HG03469 (cell line): Measurements from ENCODE around the gene NUP210.
A peak's percentile ranks its signal among the peaks of the same experiment; 100 is the strongest.
"Not testable (repeated sequence)": the region's sequence is repeated elsewhere in the genome, so short reads cannot be mapped to it uniquely, and the experiment has no call there.

ENCODE experiments used
- ATAC-seq: cut with Tn5 transposase; IDR thresholded peaks from one replicate; pipeline ENCODE4 v1.9.1; 2021; ENCODE audit warnings: mild to moderate bottlenecking, moderate library complexity, moderate number of reproducible peaks; ENCODE audit not compliant: unreplicated experiment

The NUP210 gene

DNA sequence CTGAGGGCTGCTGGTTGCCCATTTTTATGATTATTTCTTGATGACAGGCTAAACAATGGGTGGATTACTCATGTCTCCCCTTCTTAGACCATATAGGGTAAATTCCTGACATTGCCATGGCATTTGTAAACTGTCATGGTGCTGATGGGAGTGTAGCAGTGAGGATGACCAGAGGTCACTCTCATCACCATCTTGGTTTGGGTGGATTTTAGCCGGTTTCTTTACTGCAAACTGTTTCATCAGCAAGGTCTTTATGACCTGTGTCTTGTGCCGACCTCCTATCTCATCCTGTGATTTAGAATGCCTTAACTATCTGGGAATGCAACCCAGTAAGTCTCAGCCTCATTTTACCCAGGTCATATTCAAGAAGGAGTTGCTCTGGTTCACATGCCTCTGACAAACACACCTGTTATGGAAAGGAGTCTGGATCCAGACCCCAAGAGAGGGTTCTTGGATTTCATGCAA is 10.3 kb upstream of the NUP210 start:
- ATAC-seq: not testable (repeated sequence)

DNA sequence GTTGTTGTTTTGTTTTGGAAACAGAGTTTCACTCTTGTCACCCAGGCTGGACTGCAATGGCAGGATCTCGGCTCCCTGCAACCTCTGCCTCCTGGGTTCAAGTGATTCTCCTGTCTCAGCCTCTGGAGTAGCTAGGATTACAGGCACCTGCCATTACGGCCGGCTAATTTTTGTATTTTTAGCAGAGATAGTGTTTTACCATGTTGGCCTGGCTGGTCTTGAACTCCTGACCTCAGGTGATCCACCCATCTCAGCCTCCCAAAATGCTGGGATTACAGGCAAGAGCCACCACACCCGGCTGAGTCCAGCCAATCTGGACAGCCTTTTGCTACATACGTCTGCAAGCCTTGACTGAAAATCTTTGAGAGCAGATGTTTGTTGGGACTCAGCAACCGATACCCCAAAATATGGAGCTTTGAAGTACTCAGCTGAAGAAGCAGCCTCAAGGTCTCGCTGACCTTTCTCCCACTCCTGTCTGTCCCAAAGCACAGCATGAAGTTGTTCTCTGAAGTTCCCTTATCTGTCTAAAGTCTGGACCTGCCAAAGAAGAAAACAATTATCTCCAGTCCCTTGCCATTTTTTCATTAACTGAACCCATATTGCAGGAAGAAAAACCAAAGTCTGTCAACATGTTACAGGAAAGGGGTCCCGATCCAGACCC is 9.6 kb upstream of the NUP210 start:
- no peak for ATAC-seq

DNA sequence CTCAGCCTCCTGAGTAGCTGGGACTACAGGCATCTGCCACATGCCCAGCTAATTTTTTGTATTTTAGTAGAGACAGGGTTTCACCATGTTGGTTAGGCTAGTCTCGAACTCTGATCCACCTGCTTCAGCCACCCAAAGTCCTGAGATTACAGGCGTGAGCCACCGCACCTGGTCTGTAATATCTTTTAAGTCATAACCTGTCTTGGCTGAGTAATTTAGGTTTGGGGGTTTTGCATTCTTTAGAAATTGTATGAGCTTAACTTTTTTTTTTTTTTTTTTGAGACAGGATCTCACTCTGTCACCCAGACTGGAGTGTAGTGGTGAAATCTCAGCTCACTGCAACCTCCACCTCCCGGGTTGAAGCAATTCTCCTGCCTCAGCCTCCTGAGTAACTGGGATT is 8.6 kb upstream of the NUP210 start:
- ATAC-seq: not testable (repeated sequence)

DNA sequence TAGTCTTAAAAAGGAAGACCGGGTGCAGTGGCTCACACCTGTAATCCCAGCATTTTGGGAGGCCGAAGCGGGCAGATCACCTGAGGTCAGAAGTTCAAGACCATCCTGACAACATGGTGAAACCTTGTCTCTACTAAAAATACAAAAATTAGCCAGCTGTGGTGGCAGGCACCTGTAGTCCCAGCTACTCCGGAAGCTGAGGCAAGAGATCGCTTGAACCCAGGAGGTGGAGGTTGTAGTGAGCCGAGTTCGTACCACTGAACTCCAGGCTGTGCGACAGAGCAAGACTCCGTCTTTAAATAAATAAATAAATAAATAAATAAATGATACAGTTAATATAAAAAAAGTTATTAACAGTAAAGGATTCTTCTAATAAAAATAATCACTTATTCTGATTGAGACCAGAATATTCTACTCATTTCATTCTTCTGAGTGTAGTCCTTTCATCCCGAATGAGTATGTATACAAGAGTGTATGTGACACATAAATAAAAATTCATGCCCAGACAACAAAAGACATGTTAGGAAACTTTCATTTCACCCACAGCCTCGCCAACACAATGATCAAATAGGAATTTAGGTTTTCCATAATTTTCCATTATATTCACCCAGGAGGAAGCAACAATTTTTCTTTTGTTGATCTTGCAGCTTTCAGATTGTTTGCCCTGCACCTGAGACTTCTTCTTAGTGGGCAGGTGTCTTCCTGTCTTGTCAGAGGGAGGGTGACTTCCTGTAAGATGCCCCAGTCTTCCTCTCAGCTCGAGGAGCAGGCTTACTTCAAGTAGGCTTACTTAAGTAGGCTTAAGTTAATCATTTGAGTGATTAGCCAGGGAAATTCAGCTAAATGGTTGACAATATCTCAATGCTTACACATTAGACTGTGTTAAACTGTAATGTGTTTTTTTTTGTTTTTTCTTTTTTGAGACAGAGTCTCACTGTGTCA is 7.8 kb upstream of the NUP210 start:
- ATAC-seq: no peak

DNA sequence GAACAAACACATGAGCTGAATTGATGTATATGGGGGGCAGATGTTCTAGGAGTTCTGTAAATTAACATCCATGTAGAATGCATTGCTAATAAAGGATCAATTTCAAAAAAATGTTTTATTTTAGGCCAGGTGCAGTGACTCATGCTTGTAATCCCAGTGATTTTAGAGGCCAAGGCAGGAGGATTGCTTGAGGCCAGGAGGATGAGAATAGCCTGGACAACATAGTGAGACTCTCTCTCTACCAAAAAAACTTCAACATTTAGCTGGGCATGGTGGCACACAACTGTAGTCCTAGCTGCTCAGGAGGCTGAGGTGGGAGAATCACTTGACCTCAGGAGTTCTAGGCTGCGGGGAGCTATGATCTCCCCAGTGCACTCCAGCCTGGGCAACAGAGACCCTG is 6.5 kb upstream of the NUP210 start:
- no peak for ATAC-seq

DNA sequence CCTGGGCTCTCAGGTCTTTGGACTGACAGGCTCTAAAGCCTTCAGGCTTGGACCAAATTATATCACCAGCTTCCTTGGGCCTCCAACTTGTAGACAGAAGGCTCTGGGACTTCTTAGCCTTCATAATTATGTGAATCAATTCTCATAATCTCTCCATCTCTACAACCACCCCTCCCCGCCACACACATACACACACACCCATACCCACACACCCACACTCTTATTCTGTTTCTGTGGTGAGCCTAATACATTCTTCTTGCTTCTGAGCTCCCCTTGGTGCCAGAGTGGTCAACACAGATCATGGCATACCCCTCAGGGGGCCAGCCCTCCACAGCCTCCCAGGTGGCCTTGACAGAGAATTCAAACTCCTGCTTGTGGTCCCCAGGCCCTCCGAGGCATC is 5.6 kb upstream of the NUP210 start:
- no peak for ATAC-seq

DNA sequence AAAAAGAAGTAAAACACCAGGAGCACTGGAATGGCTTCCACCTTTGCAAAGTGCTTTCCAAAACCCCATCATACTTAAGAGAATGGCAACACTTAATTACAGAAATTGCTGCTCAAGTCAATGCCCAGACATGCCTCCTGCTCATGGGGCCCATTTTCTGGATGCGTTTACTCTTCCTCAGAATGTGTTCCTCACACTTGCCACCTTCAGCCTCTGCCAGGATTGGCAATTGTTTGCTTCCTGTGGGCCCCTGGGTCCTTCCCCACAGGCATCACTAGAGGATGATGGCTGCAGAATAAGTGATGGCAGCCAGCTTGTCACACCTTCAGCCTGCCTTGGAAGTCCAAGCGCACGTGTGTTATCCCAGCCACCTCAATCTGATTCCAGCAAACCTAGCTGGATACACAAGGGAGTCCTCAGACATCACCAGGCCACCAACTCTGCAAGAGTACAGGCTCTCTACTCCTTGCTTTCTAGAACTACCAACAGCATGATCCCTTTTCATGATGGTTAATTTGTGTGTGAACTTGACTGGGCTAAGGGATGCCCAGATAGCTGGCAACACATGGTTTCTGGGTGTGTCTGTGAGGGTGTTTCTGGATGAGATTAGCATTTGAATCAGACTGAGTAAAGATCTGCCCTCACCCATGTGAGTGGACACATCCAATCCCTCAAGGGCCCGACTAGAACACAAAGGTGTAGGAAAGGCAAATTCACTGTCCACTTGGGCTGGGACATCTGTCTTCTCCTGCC is 4.9 kb upstream of the NUP210 start:
- no peak for ATAC-seq

DNA sequence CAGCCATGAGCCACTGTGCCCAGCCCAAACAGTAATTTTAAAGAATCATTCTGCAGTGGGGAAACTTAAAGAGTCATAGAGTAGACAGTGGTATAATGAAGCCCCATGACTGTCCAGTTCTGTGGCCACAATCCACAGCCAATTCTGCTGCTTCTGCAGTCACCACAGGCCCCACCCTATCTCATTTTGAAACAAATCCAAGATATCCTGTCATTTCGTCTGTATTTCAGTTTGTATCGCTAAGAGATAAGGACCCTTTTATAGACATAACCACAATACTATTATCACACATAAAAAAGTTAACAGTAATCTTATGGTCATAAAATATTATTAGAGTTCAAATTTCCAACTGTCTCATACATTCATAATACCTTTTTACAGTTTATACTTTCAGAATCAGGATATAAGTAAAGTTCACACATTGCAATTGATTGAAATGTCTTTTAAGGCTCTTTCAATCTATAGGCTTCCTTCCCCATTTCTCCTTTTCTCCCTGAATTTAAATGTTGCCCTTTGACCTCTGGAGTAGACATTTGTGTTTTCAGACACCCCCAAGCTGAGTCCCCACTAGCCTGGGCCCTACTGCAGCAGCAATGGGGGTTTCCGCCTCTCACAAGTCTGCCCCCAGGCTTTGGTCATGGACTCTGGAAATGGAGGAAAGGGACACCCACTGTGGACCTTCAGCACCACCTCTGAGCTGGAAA is 4.2 kb upstream of the NUP210 start:
- ATAC-seq: no peak

DNA sequence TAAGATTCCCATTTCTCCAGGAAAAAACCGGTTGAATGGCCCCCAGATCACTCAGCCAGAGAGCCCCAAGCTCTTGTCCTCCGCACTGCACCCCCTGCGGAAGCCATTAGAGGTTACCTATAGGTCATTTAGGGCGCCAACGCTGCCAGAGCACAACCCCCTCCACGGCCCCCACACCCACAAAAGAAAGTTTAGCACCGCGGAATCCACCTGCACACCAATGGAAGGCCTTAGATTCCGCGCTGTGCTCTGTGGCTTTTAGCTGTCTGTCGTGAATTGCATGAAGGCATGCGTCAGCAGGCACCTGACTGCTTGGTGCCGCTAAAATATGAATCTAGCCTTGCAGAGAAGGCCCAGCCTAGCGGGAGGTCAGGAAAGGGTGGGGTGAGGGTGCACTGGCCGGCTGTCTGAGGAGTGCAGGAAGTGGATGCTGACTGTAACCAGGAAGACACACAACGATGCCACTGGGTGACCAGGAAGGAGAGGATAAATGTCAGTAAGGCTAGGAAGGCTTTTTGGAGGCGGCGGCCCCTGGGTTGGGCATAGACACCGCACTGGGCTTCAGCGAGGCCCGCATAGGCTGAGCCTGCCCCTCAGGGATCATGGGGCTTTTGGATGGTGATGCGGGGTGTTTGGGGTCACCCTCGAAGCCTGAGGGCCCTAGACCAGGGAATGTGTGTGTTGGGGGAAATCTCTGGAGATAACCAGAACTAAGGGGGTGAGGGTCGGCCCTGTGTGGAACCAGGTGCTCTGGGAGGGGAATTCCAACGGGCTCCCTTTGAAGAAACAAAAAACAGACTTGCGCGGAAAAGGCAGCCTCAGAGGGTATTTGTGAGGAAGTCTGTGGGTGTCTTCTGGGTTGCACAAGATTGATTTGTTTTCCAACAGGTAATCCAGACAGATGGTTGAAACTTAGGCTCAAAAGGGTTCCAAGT is 976 bp upstream of the NUP210 start:
- no peak for ATAC-seq

DNA sequence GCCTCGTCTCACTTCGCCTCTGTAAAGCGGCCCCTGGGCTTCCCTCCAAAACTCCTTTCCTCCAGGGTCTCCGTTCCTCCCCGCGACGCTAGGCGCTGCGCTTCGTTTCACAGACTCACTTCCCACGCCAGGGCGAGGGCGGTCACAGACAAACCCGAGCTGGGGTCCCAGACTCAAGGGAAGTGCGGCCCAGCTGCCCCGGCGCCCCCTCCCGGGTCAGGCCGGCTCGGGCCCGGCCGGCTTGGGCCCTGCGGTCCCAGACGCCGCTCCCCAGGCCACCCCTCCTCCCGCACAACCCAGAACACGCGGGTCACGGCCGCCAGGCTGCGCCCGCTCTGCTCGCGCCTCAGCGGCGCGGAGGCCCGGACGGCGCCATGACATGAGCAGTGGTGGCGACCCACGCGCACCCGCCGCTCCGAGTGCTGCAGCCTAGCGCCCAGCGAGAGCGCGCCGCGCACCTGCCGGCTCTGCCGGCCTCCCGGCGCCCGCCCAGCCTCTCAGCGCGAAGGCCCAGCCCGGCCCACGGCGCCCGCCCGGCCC is 547 bp downstream of the NUP210 start:
- peak; percentile 24 for ATAC-seq

DNA sequence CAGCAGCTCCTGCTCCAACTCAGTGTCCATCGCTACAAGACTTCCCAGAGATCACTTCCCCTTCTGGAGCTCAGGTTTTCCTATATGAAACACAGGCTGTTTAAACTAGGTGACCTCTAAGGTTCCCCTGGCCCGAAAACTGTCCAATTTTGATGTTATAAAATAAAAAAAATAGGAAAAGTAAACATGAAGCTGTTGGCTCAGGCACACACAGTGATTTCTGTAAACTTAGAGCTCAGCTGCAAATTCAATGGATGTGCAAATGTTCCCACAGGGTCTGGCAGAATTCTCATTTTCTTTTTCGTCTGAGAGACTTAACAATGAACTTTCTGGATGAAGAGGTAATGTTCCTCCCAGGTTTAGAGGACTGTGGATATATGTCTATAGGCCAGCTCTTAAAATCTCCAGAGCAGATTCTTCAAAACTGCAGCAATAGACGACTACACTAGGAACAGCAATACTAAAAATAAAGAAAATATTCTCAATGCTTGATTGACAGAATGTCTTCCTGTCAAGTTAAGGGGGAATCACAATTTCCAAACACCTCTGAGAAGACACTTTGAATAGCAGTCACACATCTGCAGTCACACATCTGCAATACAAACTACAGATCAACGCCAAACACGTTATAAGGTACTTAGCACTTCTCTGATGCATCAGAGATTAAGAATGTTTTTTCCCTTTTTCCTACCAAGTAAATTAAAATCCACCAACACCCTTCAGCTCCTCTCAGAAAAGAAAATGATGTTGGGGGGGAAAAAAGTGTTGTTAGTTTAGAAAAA is 2.8 kb downstream of the NUP210 start:
- no peak for ATAC-seq

DNA sequence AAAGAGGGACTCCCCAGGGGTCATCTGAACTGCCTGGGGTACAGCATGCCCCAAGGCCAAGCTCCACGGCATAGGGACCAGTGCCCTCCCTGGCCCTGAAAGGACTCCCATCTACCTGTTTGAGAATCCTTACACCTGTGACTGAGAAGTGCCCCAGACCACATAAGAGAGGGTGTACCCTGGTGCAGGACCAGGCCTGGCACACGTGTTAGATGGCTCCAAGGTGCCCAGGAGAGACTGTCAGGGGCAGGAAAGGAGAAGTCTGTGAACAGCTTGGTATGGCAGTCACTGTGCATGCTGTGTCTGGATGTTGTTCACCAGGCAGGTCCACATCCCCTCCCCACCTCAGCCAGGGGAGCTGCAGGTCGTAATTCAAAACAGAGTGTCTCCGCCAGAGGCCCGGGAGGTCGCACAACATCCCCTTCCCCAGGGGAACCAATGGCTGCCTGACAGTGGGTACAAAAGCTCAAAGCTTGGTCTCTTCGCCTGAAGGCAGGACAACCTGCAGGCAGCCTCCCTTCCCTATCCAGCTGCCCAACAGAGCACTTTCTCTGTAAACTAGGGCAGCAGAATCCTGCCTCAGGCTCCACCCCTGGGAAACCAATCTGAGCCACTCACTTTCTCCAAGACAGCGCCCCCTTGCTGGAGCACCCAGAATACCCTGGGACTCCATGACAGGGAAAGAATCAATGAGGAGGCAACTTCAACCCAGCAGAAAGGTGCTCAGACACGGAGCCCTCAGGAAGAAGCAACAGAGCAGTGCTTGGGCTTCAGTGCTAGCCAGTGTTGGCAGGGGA is 3.9 kb downstream of the NUP210 start:
- ATAC-seq: no peak

DNA sequence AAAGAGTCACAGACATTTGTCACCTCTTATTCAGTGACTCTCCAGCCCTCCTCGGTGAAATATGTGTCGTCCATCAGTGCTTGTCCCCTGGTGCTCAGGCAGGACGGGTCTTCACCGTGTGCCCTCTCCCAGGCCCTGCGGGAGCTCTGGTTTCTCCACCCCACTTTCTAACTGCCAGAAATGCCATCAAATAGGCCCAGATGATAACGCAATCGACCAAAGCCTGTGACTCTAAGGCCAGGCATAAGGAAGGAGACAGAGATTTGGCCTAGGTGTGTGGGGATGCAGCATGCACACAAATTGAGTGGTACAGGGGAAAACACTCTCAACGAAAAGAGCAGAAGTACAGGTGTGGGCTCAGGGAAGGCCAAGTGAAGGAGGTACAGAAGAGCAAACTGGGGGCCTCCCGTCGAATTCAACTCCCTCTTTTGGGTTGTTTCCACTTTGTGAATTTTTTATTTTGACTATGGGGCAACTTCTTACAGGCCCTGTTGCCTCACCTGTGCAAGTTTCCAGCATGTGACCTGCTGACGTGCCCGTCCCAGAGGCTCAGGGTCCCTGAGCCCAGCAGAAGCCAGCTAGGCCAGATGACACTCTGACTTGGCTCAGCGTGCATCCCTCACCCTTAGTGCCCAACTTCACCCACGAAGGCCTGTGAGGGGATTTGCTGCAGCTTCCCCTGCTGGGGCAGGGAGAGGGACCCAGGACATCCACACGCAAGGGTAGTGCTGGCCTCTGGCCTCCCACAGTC is 4.7 kb downstream of the NUP210 start:
- ATAC-seq: no peak

DNA sequence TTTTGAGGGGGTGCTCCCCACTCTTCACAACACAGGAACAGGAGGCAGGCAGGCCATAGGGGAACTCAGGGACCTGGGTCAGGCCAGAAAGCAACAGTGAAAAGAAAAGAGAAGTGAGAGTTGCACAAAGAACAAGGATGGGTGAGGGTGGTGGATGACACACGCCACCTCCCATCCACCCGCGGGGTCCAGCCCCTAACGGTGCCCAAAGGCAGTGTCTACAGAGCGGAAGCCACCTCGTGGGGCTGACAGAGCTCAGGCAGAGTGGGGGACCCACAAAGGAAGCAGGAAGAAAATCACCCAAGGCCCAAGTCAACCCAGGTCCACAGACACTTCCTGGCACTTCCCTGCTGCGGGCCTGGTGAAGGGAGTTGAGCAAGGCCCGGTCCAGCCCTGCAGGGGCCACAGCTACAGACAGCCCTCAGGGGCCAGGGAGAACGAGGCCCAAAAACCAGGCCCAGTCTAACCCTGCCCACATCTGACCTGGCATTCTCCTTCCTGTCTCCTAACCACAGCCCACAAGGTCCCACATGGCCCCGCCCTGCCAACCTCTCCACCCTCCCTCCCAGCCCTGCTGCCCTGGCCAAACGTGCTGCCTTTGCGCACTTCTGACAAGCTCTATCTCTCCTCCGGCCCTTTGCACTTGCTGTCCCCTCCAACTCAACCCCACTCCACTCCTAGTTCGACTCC is 5.9 kb downstream of the NUP210 start:
- peak; percentile 82 for ATAC-seq

DNA sequence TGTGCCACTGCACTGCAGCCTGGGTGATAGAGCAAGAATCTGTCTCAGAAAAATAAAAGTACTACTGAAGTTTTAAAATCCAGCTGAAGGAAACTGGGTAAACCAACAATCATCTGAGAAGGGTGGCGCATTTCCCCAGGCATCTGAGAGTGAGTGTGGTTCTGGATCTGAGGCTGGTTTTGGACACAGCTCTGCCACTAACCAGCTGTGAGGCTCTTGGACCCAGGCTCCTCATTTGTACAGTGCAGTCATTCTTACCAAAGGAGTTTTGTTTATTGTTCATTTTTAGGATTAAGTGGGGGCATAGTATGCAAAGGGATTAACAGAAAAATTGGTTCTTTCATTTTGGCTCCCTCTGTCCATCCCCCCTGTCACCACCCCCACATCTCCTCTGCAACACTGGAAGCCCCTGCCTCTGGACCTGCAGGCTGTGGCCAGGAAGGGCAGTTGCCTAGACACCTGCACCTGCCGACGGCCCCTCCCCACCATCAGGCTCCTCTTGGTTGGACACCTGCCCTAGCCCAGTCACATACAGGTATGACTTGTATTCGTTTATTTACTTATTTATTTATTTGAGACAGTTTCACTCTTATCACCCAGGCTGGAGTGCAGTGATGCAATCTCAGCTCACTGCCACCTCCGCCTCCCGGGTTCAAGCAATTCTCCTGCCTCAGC is 8.8 kb downstream of the NUP210 start:
- no peak for ATAC-seq

DNA sequence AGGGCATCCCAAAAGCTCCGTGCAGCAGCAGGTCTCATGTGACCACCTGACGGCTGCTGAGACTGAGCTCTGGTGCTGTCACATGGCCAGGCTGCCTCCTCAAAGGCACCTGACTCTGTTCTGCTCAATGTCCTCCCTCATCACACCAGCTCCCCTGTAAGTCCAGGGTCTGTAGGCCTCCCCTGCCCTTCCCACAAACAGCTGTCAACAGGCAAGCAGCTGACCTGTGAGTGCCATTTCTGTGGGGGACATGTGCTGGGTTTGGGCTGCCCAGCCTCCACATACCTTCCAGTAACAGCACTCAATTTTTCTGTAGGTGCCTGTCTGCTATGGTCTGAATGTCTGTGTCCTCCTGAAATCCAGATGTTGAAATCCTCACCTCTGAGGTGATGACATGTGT is 11.2 kb downstream of the NUP210 start:
- ATAC-seq: no peak
